Body of pancreas (tissue), 4 donors: ENCODE measurements around the gene SPATA31C2. TPM values are rescaled to one million over a fixed set of nuclear protein-coding genes. Genes with fewer than 3 reads are reported as not detected.
"Not testable (repeated sequence)": the region's sequence is repeated elsewhere in the genome, so short reads cannot be mapped to it uniquely, and the experiment has no call there.

Experiments used
- ATAC-seq: fragments of 150-250 bp; one replicate; pipeline ENCODE4 v1.9.1; 2016
- DNase-seq, 4 donors: peaks; one replicate each; pipeline ENCODE4 v3.0.0-alpha.2; 2019
- H3K27ac ChIP-seq, 4 donors: fragments of 200-600 bp; sonication (generic); 1 replicate in 3 of 4; 2 replicates in 1 of 4; pipeline versions ENCODE4 v1.5.1 to v1.6.1; 2016 to 2019; ENCODE audit warnings: mild to moderate bottlenecking in 1 of 4, mixed read lengths in 1 of 4, moderate library complexity in 1 of 4
- H3K27me3 ChIP-seq, 2 donors: fragments of 200-600 bp; sonication (generic); one replicate each; pipeline ENCODE4 v1.6.0; 2016; ENCODE audit warnings: mild to moderate bottlenecking in 1 of 2
- H3K36me3 ChIP-seq, 2 donors: fragments of 200-600 bp; sonication (generic); replicated peaks in 1 of 2; 2 replicates each; pipeline ENCODE4 v1.5.1; 2016; ENCODE audit warnings: low read depth in 2 of 2; ENCODE audit not compliant: insufficient read depth in 1 of 2
- H3K4me1 ChIP-seq: fragments of 200-600 bp; sonication (generic); one replicate; pipeline ENCODE4 v1.6.0; 2016
- H3K4me3 ChIP-seq, 2 donors: fragments of 200-600 bp; sonication (generic); 1 replicate in 1 of 2; 2 replicates in 1 of 2; pipeline ENCODE4 v1.5.1; 2016 to 2019
- H3K9me3 ChIP-seq, 3 donors: fragments of 200-600 bp; sonication (generic); 1 replicate in 2 of 3; 2 replicates in 1 of 3; pipeline ENCODE4 v1.5.1; 2016
- POLR2A ChIP-seq, 3 donors: fragments of 450-650 bp; IDR thresholded peaks; one replicate each; pipeline ENCODE4 v1.6.1; 2016; ENCODE audit warnings: antibody characterized with exemption in 3 of 3, mild to moderate bottlenecking in 2 of 3
- WGBS, 2 donors: methylation state at CpG; one replicate each; pipeline ENCODE4 v1.1.5; 2017; 5-methylcytosine and 5-hydroxymethylcytosine counted together
- intact Hi-C: fragments of 100-400 bp; cut with DNase I; formaldehyde crosslinking; loops from one replicate; pipeline ENCODE4 v1.15.1; 2023
- total RNA-seq, 2 donors: library from RNA; depleted of rRNA; stranded (reverse); fragments of >200 nt; gene quantifications; one replicate each; pipeline ENCODE4 v1.1.0, GENCODE V29; 2016
- TF ChIP-seq, protein P1 (sequence below), 7 experiments: fragments of 450-650 bp in 4 of 7; fragments of 200-600 bp in 3 of 7; sonication (generic) in 3 of 7; IDR thresholded peaks; one replicate each; pipeline ENCODE4 v1.5.1; 2016 to 2019; ENCODE audit warnings: antibody characterized with exemption in 7 of 7

Gene SPATA31C2
- total RNA-seq, 2 donors from 2014 or later: not detected

DNA sequence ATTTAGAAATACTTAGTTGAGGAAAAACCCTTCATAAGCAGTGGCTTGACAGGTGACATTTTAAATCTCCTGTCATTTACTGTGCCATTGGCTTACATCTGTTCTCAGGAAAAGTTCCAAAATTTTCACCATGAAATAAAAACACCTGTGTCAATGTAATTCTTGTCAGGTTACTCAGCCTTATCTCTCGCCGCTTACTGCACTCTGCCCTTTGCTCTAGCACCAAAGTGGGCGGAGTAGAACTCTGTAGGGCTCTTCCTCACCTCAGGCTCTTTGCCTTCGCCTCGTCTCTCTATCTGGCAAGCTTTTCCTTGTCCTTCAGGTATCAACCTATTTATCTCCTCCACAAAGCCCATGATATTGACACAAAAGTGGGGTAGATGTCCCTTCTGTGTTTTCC is 20.2 kb downstream of the SPATA31C2 start:
- 27 to 38% methylated on average over 5 of the region's 5 CpGs for WGBS, 2 donors
- ATAC-seq, H3K4me1 ChIP-seq, H3K27ac ChIP-seq, H3K4me3 ChIP-seq, H3K36me3 ChIP-seq, H3K9me3 ChIP-seq, H3K27me3 ChIP-seq, intact Hi-C loops: not testable (repeated sequence)
- DNase-seq: peak; percentile 20 to 53 (median 27)

DNA sequence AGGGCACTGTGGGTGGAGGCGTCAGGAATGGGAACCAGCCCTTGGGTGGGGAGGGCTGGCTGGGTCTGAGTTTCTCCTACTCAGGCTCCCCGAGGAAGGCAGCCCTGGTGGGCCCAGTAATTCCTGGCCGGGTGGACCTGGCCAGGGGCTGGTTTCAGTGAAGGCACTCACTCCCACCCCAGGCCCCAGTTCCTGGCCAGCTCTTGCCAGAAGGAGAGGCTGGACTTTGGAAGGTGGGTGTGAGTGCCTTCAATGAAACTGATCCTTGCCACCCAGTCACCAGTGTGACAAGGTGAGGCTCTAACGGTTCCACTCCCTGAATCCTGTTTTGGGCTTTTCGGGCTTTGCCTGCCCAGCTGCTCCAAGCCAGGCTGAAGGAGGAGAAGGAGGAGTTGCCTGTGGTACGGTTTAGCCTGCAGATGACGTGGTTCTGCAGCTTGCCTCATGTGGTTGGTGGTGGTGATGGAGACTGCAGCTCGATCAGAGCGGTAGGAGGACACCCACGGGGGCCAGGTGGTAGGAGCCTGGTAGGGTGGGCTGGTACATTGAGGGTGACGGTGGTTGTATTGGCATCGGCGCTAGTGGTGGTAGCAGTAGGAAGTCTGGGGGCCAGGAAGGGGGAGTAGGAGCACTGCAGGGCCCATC is 23.2 kb downstream of the SPATA31C2 start:
- H3K9me3 ChIP-seq, H3K4me3 ChIP-seq, H3K27ac ChIP-seq, H3K4me1 ChIP-seq, intact Hi-C loops, DNase-seq, H3K36me3 ChIP-seq, ATAC-seq, H3K27me3 ChIP-seq: not testable (repeated sequence)
- 83 to 93% methylated on average over 1 to 9 of the region's 13 CpGs for WGBS, 2 donors

DNA sequence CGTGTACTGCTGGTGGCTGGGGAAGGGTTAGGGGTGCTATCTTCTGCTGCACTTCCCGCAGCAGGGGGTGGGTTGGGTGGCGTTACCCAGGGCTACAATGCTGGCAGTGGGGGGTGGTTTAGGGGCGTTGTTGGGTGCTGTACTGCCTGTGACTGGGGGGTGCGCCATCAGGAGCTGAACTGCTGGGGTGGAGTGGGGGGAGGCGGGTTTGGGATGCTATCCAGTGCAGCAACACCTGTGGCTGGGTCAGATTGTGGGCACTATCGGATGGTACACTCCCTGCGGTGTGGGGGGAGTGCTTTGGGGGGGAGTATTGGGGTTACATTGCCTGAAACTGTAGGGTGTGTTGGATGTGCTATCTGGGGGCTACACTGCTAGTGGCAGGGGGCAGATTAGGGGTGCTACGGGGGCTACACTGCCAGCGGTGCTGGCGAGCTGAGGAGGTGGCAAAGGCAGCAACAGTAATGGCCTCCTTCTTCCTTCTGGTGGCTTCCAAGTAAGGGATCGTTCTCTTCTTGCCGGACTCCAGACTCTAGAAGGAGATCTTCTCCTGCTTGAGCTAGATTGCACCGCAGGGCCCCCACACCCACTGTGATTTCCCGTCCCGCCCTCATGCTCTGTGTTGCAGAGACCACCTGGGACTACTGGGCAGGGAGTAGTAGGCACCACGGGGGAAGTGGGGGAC is 23.9 kb downstream of the SPATA31C2 start:
- WGBS, 2 donors: 91% methylated on average over 10 to 16 of the region's 17 CpGs
- H3K27me3 ChIP-seq, DNase-seq, H3K27ac ChIP-seq, intact Hi-C loops, ATAC-seq, H3K9me3 ChIP-seq, H3K4me3 ChIP-seq, H3K36me3 ChIP-seq, H3K4me1 ChIP-seq: not testable (repeated sequence)

DNA sequence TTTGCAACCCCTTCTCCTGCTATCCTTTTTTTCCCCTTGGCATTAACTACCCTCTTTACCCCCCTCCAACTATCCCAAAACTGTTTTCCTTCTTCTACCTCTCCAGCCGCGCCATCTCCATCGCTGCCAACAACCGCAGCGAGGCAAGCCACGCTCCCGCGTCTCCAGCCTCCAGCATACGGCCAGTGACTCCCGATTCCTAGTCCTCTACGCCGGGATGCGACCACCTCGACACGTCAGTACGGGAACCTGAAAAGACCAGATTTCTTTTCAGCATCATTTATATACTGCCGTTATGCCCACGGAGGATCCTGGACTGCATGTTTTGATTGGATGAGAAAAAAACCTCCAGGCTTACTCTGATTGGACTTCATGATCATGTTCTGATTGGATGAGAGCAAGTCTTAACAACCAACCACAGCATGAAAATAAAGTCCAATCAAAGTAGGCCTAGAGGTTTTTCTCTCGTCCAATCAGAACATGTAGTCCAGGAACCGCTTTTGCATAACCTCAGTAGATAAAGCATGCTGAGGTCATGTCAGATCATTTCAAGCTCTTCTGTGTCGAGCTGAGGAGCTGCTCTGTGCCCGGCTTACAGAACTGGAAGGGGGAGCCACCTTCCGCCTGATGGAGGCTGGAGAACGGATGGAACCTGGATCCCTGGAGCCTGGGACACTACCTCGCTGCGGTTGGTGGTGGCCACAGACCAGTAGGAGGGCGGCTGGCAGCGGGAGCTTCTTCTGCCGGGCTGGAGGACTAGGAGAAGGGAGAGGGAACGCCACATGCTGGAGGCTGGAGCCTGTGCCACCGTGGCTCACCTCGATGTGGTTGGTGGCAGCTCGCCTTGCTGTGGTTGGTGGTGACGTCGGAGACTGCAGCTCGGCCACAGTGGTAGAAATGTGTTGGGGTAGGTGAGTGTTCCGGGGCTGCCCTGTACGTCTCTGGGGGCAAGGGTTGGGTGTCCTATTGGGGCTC is 24.8 kb downstream of the SPATA31C2 start:
- H3K27me3 ChIP-seq, H3K27ac ChIP-seq, DNase-seq, H3K9me3 ChIP-seq, ATAC-seq, intact Hi-C loops, H3K36me3 ChIP-seq, H3K4me1 ChIP-seq, H3K4me3 ChIP-seq: not testable (repeated sequence)
- 91 to 92% methylated on average over 25 to 38 of the region's 38 CpGs for WGBS, 2 donors

DNA sequence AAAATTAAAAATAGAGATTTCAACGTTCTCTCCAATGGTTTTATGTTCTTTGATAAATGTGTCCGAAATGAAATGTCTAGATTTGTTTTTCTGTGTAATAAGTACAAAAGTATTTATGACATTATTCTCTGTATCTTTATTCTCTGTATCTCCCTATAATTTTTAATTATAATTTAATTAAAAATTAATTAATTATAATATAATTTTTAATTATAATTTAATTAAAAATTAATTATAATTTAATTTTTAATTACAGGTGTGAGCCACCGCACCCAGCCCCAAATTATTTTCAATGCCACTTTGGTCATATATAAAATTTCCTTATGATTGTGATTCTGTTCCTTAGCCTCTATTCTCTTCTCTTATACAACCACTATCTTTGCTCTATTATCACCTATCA is 28.2 kb downstream of the SPATA31C2 start:
- H3K4me1 ChIP-seq: no peaks in the 10 kb centered on the region
- no peaks in the 10 kb centered on the region for H3K9me3 ChIP-seq
- no peak overlapping the region for H3K4me3 ChIP-seq
- H3K27ac ChIP-seq: no peak overlapping the region
- no peak for ATAC-seq
- WGBS, 2 donors: 77 to 84% methylated on average over 3 of the region's 3 CpGs
- no peaks in the 10 kb centered on the region for H3K36me3 ChIP-seq
- no peak for DNase-seq
- H3K27me3 ChIP-seq: no peaks in the 10 kb centered on the region
- TF ChIP-seq, protein P1, sequence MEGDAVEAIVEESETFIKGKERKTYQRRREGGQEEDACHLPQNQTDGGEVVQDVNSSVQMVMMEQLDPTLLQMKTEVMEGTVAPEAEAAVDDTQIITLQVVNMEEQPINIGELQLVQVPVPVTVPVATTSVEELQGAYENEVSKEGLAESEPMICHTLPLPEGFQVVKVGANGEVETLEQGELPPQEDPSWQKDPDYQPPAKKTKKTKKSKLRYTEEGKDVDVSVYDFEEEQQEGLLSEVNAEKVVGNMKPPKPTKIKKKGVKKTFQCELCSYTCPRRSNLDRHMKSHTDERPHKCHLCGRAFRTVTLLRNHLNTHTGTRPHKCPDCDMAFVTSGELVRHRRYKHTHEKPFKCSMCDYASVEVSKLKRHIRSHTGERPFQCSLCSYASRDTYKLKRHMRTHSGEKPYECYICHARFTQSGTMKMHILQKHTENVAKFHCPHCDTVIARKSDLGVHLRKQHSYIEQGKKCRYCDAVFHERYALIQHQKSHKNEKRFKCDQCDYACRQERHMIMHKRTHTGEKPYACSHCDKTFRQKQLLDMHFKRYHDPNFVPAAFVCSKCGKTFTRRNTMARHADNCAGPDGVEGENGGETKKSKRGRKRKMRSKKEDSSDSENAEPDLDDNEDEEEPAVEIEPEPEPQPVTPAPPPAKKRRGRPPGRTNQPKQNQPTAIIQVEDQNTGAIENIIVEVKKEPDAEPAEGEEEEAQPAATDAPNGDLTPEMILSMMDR (IDR thresholded peaks at IDR 0.05): no peak
- TF ChIP-seq POLR2A (IDR thresholded peaks at IDR 0.05): no peak
- intact Hi-C loops: no loop called here

DNA sequence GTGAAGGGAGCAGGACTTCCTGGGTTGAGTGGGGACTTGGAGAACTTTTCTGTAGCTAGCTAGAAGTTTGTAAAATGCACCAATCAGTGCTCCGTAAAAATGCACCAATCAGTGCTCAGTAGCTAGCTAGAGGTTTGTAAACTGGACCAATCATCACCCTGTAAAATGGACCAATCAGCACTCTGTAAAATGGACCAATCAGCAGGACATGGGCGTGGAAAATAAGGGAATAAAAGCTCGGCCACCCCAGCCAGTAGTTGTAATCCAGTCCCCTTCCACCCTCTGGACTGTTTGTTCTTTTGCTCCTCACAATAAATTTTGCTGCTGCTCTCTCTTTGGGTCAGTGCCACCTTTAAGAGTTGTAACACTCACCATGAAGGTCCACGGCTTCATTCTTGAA is 29.5 kb downstream of the SPATA31C2 start:
- no peak overlapping the region for H3K4me3 ChIP-seq
- intact Hi-C loops: loop anchor here (5.0 kb wide), 1 partner anchor 469 kb away; no protein-coding TSS in a partner anchor
- no peaks in the 10 kb centered on the region for H3K36me3 ChIP-seq
- H3K9me3 ChIP-seq: no peaks in the 10 kb centered on the region
- no peak overlapping the region for H3K27ac ChIP-seq
- H3K27me3 ChIP-seq: no peaks in the 10 kb centered on the region
- WGBS, 2 donors: 68 to 83% methylated on average over 4 of the region's 4 CpGs
- H3K4me1 ChIP-seq: no peaks in the 10 kb centered on the region
- no peak for DNase-seq
- no peak for ATAC-seq
- TF ChIP-seq, protein P1 (IDR thresholded peaks at IDR 0.05): no peak
- no peak for TF ChIP-seq POLR2A (IDR thresholded peaks at IDR 0.05)
